Measurements from ENCODE around the gene MICAL3.

The MICAL3 gene

DNA sequence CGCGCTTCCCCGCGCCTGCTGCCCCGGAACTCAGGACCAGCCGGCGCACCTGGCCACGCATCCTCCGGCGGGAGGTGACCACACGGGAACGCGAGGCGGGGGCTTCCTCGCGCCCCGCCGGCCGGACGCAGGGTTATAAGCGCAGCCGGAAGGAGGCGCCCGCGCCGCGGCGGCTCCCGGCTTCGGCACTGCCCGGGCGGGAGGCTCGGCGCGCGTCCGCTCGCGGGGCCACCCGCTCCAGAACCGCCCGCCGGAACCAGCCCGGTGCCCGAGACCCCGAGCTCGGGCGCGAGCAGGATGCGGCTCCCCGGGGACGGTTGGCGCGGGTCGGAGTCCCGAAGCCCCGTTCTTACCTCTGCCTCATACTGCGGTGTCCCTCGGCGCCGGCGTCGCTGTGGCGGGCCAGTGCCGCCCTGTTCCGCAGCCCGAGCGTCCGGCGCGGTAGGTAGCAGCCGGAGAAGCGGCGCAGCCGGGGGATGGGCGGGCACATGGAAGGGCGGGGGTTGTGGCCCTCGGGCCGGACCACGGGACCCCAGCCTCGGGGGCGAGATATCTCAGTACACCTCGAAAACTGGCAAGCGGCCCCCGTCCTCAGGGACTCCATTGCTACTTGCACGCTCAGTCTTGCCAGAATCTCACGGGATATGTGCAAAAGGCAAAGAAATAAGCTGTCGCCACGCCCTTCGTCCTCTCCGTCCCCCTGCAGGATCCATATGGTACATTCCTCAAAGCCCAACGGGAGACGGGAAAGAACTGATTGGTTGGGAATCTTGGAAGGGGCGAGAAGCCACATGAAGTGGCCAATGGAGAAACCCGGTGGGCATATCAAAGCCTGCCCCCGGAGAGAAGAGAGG lies 23.1 kb downstream of the MICAL3 start:
- no peak for TF ChIP-seq SIN3A (IDR thresholded peaks at IDR 0.05; ENCODE audit: borderline replicate concordance, insufficient read depth, low read length)
- peak; percentile 81 for TF ChIP-seq FOXP2 (optimal IDR thresholded peaks at IDR 0.05; ENCODE audit: borderline replicate concordance, extremely low read depth, extremely low read length, insufficient read depth)
- peak; percentile 72; the same call in 1 of the 2 replicates for TF ChIP-seq TAF1 (IDR thresholded peaks at IDR 0.05; ENCODE audit: borderline replicate concordance, insufficient read depth, low read length)
- peak; percentile 85 for TF ChIP-seq POLR2AphosphoS5 (IDR thresholded peaks at IDR 0.05; ENCODE audit: low read depth, low read length)

DNA sequence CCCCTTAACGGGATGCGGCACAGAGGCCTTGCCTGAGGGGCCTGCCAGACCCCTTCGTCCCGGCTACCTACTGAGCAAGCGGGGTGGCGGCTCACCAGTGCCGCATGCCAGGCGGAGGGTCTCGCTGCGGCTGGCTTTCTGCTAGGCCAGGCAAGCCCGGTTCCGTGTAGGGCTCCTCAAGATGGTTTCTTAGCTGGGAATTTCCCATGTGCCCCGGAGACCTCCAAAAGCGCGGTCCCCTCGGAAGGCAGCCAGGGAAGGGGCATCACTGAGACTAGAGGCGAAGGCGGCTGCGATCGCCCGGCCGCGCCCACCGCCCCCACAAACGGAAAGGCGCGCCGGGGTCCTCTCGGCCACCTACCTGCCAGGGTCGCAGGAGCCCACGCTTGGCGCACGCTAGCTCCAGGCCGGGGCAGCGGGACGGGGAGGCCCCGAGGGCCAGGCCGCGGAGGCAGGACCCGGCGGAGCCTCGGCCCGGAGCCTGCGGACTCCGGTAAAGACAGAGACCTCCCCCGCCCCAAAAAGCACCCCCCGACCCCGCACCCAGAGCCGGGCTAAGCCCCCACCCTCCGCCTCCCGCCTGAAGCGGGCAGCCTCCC lies 23.8 kb downstream of the MICAL3 start:
- TF ChIP-seq FOXP2 (optimal IDR thresholded peaks at IDR 0.05; ENCODE audit: borderline replicate concordance, extremely low read depth, extremely low read length, insufficient read depth) (no peak), TAF1 (IDR thresholded peaks at IDR 0.05; ENCODE audit: borderline replicate concordance, insufficient read depth, low read length) (no peak)

DNA sequence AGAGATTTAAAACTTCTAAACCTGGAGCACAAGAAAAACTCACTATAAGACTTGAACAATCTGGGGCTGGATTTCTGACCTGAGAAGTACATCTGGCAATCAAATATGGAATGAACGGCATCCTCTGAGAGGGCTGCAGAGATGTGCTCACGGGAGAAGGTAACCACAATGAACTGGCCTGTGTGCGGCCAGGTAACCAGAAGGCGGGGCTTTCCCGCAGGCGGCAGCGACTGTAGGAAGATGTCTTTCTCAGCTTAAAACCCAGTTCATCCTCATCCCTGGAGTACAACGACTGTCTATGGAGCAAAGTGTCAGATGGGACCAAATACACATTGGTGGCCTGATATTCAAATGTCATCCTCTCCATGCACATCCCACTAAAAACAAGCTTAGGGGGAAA lies 24.5 kb downstream of the MICAL3 start:
- no peak for TF ChIP-seq FOXP2 (optimal IDR thresholded peaks at IDR 0.05; ENCODE audit: borderline replicate concordance, extremely low read depth, extremely low read length, insufficient read depth)
- no peak for TF ChIP-seq SIN3A (IDR thresholded peaks at IDR 0.05; ENCODE audit: borderline replicate concordance, insufficient read depth, low read length)
- TF ChIP-seq TAF1 (IDR thresholded peaks at IDR 0.05; ENCODE audit: borderline replicate concordance, insufficient read depth, low read length) = no peak
- no peak for TF ChIP-seq POLR2AphosphoS5 (IDR thresholded peaks at IDR 0.05; ENCODE audit: low read depth, low read length)
- TF ChIP-seq, protein P1, sequence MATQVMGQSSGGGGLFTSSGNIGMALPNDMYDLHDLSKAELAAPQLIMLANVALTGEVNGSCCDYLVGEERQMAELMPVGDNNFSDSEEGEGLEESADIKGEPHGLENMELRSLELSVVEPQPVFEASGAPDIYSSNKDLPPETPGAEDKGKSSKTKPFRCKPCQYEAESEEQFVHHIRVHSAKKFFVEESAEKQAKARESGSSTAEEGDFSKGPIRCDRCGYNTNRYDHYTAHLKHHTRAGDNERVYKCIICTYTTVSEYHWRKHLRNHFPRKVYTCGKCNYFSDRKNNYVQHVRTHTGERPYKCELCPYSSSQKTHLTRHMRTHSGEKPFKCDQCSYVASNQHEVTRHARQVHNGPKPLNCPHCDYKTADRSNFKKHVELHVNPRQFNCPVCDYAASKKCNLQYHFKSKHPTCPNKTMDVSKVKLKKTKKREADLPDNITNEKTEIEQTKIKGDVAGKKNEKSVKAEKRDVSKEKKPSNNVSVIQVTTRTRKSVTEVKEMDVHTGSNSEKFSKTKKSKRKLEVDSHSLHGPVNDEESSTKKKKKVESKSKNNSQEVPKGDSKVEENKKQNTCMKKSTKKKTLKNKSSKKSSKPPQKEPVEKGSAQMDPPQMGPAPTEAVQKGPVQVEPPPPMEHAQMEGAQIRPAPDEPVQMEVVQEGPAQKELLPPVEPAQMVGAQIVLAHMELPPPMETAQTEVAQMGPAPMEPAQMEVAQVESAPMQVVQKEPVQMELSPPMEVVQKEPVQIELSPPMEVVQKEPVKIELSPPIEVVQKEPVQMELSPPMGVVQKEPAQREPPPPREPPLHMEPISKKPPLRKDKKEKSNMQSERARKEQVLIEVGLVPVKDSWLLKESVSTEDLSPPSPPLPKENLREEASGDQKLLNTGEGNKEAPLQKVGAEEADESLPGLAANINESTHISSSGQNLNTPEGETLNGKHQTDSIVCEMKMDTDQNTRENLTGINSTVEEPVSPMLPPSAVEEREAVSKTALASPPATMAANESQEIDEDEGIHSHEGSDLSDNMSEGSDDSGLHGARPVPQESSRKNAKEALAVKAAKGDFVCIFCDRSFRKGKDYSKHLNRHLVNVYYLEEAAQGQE (IDR thresholded peaks at IDR 0.05; ENCODE audit: insufficient read depth in 1 of 2, low read depth in 2 of 2, low read length in 2 of 2) = no peak

DNA sequence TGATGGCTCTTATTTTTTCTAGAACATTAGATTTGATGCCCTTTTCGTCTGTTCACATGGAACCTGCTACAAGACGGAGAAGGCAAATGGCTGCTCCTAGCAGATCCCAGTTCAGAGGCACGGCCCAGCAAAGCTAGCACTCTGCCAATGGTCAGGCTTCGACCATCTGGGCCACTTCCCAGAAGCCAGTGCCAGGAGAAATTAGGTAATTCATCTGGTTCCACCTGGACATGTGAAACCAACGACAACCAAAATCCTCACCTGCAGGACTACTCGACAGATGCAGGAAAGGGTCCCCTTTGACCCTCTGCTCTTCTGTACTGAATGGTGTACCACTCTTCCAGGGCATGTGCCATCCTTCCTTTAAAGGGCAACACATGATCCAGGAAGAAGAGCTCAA lies 25.4 kb downstream of the MICAL3 start:
- TF ChIP-seq, protein P1 (IDR thresholded peaks at IDR 0.05; ENCODE audit: insufficient read depth in 1 of 2, low read depth in 2 of 2, low read length in 2 of 2) = no peak
- TF ChIP-seq SIN3A (IDR thresholded peaks at IDR 0.05; ENCODE audit: borderline replicate concordance, insufficient read depth, low read length) (no peak), POLR2AphosphoS5 (IDR thresholded peaks at IDR 0.05; ENCODE audit: low read depth, low read length) (no peak), TAF1 (IDR thresholded peaks at IDR 0.05; ENCODE audit: borderline replicate concordance, insufficient read depth, low read length) (no peak), FOXP2 (optimal IDR thresholded peaks at IDR 0.05; ENCODE audit: borderline replicate concordance, extremely low read depth, extremely low read length, insufficient read depth) (no peak)

DNA sequence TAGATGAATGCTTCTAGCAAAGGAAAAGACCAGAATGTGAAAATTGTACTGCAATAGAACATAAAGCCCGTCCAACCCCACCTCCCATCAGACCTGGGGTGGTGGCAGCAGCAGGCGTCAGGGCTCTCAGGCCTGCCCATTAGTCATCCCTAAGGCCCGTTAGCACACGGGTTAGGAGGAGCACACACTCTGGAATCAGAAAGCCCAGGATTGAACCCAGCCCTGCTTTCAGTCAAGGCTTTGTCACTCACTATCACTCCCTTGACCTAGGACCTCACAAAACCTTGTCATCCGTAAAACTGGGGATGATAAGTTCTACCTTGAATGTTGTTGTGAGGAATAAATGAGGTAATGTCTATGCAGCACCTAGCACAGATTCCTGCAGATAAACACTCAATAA lies 26.9 kb downstream of the MICAL3 start:
- TF ChIP-seq SIN3A (IDR thresholded peaks at IDR 0.05; ENCODE audit: borderline replicate concordance, insufficient read depth, low read length) = no peak
- no peak for TF ChIP-seq TAF1 (IDR thresholded peaks at IDR 0.05; ENCODE audit: borderline replicate concordance, insufficient read depth, low read length)
- TF ChIP-seq POLR2AphosphoS5 (IDR thresholded peaks at IDR 0.05; ENCODE audit: low read depth, low read length) = no peak
- no peak for TF ChIP-seq FOXP2 (optimal IDR thresholded peaks at IDR 0.05; ENCODE audit: borderline replicate concordance, extremely low read depth, extremely low read length, insufficient read depth)
- TF ChIP-seq, protein P1 (IDR thresholded peaks at IDR 0.05; ENCODE audit: insufficient read depth in 1 of 2, low read depth in 2 of 2, low read length in 2 of 2) = no peak

Measured in PFSK-1 (cell line).